ENCODE data around the gene FAM171A1.
A peak's percentile ranks its signal among the peaks of the same experiment; 100 is the strongest.

FAM171A1 gene

DNA sequence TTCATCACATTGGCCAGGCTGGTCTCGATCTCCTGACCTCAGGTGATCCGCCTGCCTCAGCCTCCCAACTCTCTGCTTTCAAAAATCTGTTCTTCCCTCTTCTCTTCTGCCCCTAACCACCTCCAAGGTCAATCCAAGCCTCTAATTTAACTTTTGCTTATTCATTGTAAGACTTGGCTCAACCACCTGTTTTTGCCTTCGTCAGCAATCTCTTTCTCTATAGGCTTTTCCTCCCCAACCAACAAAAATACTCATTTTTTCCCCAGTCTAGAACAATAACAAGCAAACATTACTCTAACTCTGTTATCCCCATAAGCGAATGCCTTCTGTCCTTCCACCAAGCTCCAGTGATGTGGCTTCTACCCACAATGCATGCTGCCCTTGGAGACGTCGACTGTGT lies 112.8 kb downstream of the FAM171A1 start:
- Histone ChIP-seq H3K27me3 (ENCODE audit: insufficient read depth, low read length, poor library complexity, severe bottlenecking) (no peaks in the 10 kb centered on the region), H4K20me1 (ENCODE audit: insufficient read depth, low read length, poor library complexity, severe bottlenecking) (no peaks in the 10 kb centered on the region), H3K4me1 (ENCODE audit: insufficient read depth, low read length, poor library complexity, severe bottlenecking) (peaks cover 2% of the 10 kb centered on the region), H3K9me3 (ENCODE audit: insufficient read depth, low read depth, low read length) (no peaks in the 10 kb centered on the region), H3K36me3 (ENCODE audit: insufficient read depth, low read length) (no peaks in the 10 kb centered on the region), H3K9ac (ENCODE audit: low read depth, low read length, poor library complexity, severe bottlenecking) (no peak overlapping the region), H3K4me2 (ENCODE audit: low read depth, low read length, poor library complexity, severe bottlenecking) (no peak overlapping the region), H3K9me2 (replicated peaks; ENCODE audit: low read depth, low read length) (no peaks in the 10 kb centered on the region), H2AFZ (ENCODE audit: low read length) (no peak overlapping the region), H3F3A (ENCODE audit: low read depth) (no peaks in the 10 kb centered on the region), H3K79me2 (ENCODE audit: insufficient read depth, low read length) (no peaks in the 10 kb centered on the region), H3K4me3 (ENCODE audit: low read length, poor library complexity, severe bottlenecking) (no peak overlapping the region)
- TF ChIP-seq EZH2phosphoT487 (IDR thresholded peaks at IDR 0.05; ENCODE audit: borderline replicate concordance), result no peak
- TF ChIP-seq, protein P1, sequence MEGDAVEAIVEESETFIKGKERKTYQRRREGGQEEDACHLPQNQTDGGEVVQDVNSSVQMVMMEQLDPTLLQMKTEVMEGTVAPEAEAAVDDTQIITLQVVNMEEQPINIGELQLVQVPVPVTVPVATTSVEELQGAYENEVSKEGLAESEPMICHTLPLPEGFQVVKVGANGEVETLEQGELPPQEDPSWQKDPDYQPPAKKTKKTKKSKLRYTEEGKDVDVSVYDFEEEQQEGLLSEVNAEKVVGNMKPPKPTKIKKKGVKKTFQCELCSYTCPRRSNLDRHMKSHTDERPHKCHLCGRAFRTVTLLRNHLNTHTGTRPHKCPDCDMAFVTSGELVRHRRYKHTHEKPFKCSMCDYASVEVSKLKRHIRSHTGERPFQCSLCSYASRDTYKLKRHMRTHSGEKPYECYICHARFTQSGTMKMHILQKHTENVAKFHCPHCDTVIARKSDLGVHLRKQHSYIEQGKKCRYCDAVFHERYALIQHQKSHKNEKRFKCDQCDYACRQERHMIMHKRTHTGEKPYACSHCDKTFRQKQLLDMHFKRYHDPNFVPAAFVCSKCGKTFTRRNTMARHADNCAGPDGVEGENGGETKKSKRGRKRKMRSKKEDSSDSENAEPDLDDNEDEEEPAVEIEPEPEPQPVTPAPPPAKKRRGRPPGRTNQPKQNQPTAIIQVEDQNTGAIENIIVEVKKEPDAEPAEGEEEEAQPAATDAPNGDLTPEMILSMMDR (conservative IDR thresholded peaks at IDR 0.05; ENCODE audit: low read length), result no peak

- H3K79me2 ChIP-seq (ENCODE audit: insufficient read depth, low read length), result no peaks in the 10 kb centered on the region
- H3K9me3 ChIP-seq (ENCODE audit: insufficient read depth, low read depth, low read length), result no peaks in the 10 kb centered on the region
- no peak overlapping the region for H3K4me2 ChIP-seq (ENCODE audit: low read depth, low read length, poor library complexity, severe bottlenecking)
- TF ChIP-seq, protein P1 (conservative IDR thresholded peaks at IDR 0.05; ENCODE audit: low read length), result no peak
- no peak for TF ChIP-seq EZH2phosphoT487 (IDR thresholded peaks at IDR 0.05; ENCODE audit: borderline replicate concordance)
- H4K20me1 ChIP-seq (ENCODE audit: insufficient read depth, low read length, poor library complexity, severe bottlenecking), result no peaks in the 10 kb centered on the region
- peaks cover 2% of the 10 kb centered on the region for H3K4me1 ChIP-seq (ENCODE audit: insufficient read depth, low read length, poor library complexity, severe bottlenecking)
- no peak overlapping the region for H3K9ac ChIP-seq (ENCODE audit: low read depth, low read length, poor library complexity, severe bottlenecking)
- no peaks in the 10 kb centered on the region for H3K36me3 ChIP-seq (ENCODE audit: insufficient read depth, low read length)
- H2AFZ ChIP-seq (ENCODE audit: low read length), result no peak overlapping the region
- H3K9me2 ChIP-seq (replicated peaks; ENCODE audit: low read depth, low read length), result no peaks in the 10 kb centered on the region
- no peak overlapping the region for H3K4me3 ChIP-seq (ENCODE audit: low read length, poor library complexity, severe bottlenecking)
- H3F3A ChIP-seq (ENCODE audit: low read depth), result no peaks in the 10 kb centered on the region
- no peaks in the 10 kb centered on the region for H3K27me3 ChIP-seq (ENCODE audit: insufficient read depth, low read length, poor library complexity, severe bottlenecking)
These were observed 115.1 kb downstream of the FAM171A1 start for GRCh38 chr10:15255961-15256360.

DNA sequence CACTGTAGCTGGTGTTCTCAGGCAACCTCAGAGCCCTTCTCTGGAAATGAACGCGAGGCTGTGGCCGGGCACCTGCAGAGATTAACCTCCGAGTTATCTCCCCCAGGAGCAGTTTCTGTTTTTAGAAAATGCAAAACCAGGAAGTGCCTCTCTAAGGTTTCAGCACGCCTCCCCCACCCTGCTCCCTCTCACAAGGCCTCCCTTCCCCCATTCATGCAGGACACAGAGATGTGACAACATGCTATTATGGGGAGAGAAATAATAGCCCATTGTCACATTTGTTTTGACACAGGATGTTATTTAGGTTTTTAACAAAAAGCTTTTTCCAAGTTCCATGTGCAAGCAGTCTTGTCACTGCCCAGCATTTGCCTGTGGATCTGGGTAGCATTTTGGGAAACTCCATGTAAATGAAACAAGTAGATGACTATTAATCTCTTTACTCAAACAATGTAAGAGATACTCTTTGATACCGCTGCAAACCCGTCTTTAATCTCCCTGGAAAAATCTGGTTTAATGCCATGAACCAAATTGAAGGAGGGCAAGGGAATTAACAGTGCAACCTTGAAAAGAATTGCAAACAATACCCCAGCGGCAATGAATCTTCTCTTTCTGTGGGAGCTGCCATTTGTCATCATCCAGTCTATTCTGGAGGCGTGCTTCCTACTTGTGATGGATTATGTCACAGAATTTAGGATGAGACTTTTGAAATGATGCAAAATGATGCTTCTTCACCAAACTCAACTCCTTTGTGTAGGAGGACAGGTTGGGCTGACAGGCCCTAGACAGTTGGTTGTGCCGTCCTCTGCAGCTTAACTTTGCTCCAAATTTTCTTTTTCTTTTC lies 116.1 kb downstream of the FAM171A1 start:
- no peaks in the 10 kb centered on the region for H3K9me2 ChIP-seq (replicated peaks; ENCODE audit: low read depth, low read length)
- H3K79me2 ChIP-seq (ENCODE audit: insufficient read depth, low read length), result no peaks in the 10 kb centered on the region
- H3K4me2 ChIP-seq (ENCODE audit: low read depth, low read length, poor library complexity, severe bottlenecking), result no peak overlapping the region
- no peaks in the 10 kb centered on the region for H4K20me1 ChIP-seq (ENCODE audit: insufficient read depth, low read length, poor library complexity, severe bottlenecking)
- H3K4me3 ChIP-seq (ENCODE audit: low read length, poor library complexity, severe bottlenecking), result no peak overlapping the region
- no peaks in the 10 kb centered on the region for H3K27me3 ChIP-seq (ENCODE audit: insufficient read depth, low read length, poor library complexity, severe bottlenecking)
- H3K9me3 ChIP-seq (ENCODE audit: insufficient read depth, low read depth, low read length), result no peaks in the 10 kb centered on the region
- TF ChIP-seq, protein P1 (conservative IDR thresholded peaks at IDR 0.05; ENCODE audit: low read length), result no peak
- TF ChIP-seq EZH2phosphoT487 (IDR thresholded peaks at IDR 0.05; ENCODE audit: borderline replicate concordance), result no peak
- 0 out of 2 replicates have a peak overlapping the region, but pooled peaks have one; percentile 45 for H2AFZ ChIP-seq (ENCODE audit: low read length)
- peaks cover 2% of the 10 kb centered on the region for H3K4me1 ChIP-seq (ENCODE audit: insufficient read depth, low read length, poor library complexity, severe bottlenecking)
- H3K36me3 ChIP-seq (ENCODE audit: insufficient read depth, low read length), result no peaks in the 10 kb centered on the region
- no peaks in the 10 kb centered on the region for H3F3A ChIP-seq (ENCODE audit: low read depth)
- no peak overlapping the region for H3K9ac ChIP-seq (ENCODE audit: low read depth, low read length, poor library complexity, severe bottlenecking)
